ENCODE results near the gene LSP1.

DNA sequence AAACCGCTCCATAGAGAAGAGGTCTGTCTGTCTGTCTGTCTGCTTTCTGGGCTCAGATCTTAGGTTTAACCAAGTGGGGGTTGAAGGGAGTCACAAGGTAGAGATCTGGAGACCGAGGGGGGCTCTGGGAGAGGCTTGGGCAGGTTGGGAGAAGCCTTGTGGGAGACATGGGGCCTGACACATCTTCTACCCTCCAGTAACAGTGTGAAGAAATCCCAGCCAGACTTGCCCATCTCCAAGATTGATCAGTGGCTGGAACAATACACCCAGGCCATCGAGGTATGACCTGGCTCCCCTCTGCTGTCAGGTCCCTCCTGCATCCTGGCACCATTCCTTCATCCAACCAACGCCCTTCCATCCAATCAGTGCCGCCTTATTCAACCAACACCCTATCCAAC is 31.4 kb downstream of the LSP1 start:
- TF ChIP-seq, protein P1, sequence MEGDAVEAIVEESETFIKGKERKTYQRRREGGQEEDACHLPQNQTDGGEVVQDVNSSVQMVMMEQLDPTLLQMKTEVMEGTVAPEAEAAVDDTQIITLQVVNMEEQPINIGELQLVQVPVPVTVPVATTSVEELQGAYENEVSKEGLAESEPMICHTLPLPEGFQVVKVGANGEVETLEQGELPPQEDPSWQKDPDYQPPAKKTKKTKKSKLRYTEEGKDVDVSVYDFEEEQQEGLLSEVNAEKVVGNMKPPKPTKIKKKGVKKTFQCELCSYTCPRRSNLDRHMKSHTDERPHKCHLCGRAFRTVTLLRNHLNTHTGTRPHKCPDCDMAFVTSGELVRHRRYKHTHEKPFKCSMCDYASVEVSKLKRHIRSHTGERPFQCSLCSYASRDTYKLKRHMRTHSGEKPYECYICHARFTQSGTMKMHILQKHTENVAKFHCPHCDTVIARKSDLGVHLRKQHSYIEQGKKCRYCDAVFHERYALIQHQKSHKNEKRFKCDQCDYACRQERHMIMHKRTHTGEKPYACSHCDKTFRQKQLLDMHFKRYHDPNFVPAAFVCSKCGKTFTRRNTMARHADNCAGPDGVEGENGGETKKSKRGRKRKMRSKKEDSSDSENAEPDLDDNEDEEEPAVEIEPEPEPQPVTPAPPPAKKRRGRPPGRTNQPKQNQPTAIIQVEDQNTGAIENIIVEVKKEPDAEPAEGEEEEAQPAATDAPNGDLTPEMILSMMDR (conservative IDR thresholded peaks at IDR 0.05; ENCODE audit: low read depth, low read length): no peak
- TF ChIP-seq POLR2A (IDR thresholded peaks at IDR 0.05; ENCODE audit: low read depth, low read length) (no peak), SMC3 (IDR thresholded peaks at IDR 0.05; ENCODE audit: low read depth, low read length) (no peak), MAZ (IDR thresholded peaks at IDR 0.05; ENCODE audit: borderline replicate concordance, low read depth, low read length) (no peak), RFX5 (IDR thresholded peaks at IDR 0.05; ENCODE audit: low read depth, low read length) (no peak), CEBPB (IDR thresholded peaks at IDR 0.05; ENCODE audit: low read depth, low read length) (no peak), RAD21 (IDR thresholded peaks at IDR 0.05; ENCODE audit: low read length) (no peak), MAFK (IDR thresholded peaks at IDR 0.05; ENCODE audit: low read depth, low read length) (no peak), RCOR1 (IDR thresholded peaks at IDR 0.05; ENCODE audit: insufficient replicate concordance, low read length) (no peak), BHLHE40 (IDR thresholded peaks at IDR 0.05; ENCODE audit: low read depth, low read length) (no peak), CHD1 (IDR thresholded peaks at IDR 0.05; ENCODE audit: low read depth, low read length) (no peak)
- TF ChIP-seq, protein P2, sequence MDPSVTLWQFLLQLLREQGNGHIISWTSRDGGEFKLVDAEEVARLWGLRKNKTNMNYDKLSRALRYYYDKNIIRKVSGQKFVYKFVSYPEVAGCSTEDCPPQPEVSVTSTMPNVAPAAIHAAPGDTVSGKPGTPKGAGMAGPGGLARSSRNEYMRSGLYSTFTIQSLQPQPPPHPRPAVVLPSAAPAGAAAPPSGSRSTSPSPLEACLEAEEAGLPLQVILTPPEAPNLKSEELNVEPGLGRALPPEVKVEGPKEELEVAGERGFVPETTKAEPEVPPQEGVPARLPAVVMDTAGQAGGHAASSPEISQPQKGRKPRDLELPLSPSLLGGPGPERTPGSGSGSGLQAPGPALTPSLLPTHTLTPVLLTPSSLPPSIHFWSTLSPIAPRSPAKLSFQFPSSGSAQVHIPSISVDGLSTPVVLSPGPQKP (IDR thresholded peaks at IDR 0.05; ENCODE audit: borderline replicate concordance, low read depth, low read length): no peak
